GM21717 (cell line): ENCODE data around the gene GPR158.

Experiments used
- ATAC-seq: cut with Tn5 transposase; IDR thresholded peaks from one replicate; pipeline ENCODE4 v1.9.1; 2021; ENCODE audit warnings: mild to moderate bottlenecking, moderate library complexity; ENCODE audit not compliant: unreplicated experiment

The GPR158 gene

GRCh38 chr10:25191162-25191895 is 16.5 kb downstream of the GPR158 start:
- ATAC-seq: no peak

DNA sequence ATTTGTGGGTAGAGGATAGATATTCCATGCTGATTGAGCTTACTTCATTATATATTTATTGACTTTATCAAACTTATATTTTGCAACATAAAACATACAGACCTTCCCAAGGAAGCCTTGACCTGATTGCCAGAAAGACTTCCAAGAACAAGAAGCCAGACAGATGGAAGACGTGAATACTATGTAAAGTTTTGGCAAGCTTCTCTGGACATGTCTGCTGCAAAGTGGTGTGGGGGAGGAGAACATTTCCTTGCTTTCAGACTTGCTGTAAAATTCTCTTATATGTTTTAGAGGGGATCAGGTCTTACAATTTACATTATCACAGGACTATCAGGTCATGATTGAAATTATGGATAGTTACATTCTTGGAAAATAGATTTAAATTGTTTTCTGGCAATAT is 23.4 kb downstream of the GPR158 start:
- no peak for ATAC-seq

GRCh38 chr10:25206693-25207414 is 32.1 kb downstream of the GPR158 start:
- ATAC-seq: no peak

- ATAC-seq: no peak
Measured at GRCh38 chr10:25209618-25210017, 34.8 kb downstream of the GPR158 start.

GRCh38 chr10:25210265-25210664 is 35.5 kb downstream of the GPR158 start:
- ATAC-seq: no peak

GRCh38 chr10:25220156-25220555 is 45.4 kb downstream of the GPR158 start:
- ATAC-seq: no peak

- no peak for ATAC-seq
Measured at GRCh38 chr10:25222085-25222660, 47.4 kb downstream of the GPR158 start.

DNA sequence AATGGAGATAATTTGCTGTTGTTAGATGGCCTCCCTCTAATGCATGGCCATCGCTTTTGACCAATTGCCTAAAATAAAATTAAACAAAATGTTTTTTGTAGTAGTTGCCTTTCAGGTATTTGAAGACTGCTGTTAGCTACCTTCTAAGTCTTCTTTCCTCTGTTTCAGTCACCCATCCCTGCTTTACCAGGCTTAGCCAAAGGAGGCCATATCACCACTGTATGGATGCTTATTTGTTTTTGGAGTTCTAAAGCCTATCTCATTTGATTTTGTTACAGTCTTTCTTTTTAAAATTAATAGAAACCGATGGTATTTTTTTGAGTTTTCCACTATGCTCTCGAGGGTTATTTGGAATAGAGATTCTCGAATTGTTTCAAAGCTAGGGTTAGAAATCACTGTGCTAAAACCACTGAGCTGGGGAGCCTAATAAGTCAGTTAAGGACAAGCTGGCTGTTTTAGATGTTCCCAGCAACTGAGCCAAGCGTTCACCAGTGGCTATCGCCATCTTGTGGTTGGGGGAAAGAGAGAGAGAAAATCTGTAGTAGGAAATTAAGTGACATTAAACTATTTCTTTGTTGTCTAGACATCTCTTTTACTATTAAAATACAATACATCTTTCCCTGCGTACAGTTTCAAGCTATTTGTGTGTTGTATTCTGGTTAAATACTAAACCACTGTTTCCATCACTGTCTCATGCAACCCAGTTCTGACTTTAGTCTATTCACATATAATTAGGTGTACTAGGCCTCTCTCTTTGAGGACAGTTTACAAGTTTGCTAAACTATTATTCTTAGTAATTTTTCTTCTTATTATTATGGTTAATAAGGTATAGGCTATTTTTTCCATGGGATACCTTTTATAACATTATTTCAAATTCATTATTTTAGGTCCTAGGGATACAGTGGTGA is 52.2 kb downstream of the GPR158 start:
- no peak for ATAC-seq

DNA sequence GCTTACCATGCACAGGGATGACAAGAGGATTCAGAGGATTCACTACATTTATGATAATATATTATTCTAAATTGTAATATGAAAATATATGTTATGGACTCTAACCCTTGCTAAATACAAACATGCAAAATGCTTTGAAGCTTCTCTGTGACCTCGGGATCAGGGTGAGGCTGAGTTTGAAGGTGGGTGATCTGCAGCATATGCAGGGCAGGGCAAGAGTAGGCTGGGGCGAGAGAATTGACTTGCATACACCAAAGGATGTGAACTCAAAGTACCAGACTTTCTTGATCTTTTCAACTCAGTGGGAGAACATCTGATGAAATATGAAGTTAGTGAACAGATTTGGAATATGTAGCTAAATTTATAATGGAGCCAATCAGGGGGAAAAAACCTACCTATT is 57.0 kb downstream of the GPR158 start:
- no peak for ATAC-seq

DNA sequence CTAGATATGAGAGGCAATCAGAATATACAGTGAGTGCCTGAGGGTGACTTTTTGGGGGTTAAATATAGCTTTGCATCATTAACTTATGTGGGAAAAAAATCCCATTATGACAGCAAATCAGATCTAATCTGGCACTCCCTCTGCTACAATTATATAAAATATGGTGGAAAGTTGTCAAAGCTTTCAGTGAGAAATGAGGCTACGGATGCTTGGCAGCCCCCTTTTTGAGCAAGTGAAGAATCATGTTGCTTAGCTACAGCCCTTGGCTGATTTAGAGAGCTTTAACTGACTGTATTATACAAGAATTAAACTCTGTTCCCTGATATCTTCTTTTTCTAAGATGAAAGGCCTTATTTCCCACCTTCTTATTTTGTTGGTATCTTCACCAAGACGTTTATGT is 57.4 kb downstream of the GPR158 start:
- ATAC-seq: no peak

- no peak for ATAC-seq
Measured at GRCh38 chr10:25245165-25245564, 70.4 kb downstream of the GPR158 start.

- no peak for ATAC-seq
Measured at GRCh38 chr10:25257646-25258045, 82.8 kb downstream of the GPR158 start.

DNA sequence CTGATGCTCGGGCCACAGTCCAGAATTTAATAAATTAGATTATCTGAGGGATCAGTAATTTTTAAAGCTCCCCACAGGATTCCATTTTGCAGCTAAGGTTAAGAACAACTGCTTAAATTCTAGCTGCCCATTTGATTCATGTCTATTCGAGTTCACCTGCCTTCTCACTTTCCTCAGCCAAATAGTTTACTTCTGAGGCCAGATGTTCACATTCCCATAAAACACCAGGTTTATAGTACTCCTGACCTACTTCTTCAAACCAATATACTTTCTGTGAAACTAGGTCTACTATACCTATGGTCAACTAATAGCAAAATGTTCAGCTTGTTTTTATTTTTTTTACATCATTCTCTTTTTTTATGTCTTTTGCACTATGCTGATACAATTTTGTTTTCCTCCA is 86.3 kb downstream of the GPR158 start:
- ATAC-seq: no peak

DNA sequence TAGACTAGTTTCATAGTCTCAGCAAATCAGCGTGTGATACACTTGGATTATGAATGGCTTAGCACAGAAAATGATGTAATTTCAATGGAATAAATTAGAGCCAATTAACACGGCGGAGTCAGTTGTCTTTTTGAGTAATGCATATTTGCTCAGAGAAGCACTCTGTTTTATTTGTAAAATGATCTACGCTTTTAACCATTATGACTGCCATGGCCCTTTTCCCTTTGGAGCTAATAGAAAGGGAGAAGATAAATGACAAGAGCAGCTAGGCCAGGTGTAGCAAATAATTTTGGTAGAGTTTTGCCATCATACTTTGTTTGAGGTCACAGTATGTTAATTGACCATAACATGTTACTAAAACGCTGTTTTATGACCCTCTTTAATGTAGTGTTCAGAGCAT is 86.8 kb downstream of the GPR158 start:
- no peak for ATAC-seq

GRCh38 chr10:25263931-25264330 is 89.1 kb downstream of the GPR158 start:
- ATAC-seq: no peak

GRCh38 chr10:25278180-25278579 is 103.4 kb downstream of the GPR158 start:
- no peak for ATAC-seq

DNA sequence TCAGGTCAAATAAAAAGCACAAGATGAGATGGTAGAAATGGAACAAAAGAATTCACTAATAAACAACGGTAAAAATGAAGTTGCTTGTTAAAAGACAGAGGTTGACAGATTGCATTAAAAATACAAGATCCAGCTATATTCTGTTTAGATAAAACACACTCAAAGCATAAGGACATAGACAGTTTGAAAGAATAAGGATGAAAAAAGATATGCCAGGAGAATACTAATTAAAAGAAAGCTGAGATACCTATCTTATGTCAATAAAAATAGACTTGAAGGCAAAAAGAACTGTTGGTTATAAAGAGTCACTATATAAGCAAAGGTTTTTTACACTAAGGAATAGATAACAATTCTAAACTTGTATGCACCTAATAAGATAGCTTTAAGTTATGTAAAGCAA is 105.3 kb downstream of the GPR158 start:
- ATAC-seq: no peak

DNA sequence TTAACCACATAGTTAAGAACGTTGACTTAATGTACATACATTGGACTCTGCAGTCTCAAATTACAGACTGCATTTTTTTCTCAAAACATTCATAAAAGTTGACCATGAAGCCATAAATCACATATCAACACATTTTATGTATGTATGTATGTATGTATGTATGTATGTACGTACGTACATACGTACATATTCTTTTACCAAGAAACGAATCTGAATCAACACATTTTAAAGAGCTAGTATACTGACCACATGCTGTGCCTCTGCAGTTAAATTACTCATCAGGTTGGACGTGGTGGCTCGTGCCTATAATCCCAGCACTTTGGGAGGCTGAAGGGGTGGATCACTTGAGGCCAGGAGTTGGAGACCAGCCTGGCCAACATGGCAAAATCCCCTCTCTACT is 105.8 kb downstream of the GPR158 start:
- no peak for ATAC-seq

DNA sequence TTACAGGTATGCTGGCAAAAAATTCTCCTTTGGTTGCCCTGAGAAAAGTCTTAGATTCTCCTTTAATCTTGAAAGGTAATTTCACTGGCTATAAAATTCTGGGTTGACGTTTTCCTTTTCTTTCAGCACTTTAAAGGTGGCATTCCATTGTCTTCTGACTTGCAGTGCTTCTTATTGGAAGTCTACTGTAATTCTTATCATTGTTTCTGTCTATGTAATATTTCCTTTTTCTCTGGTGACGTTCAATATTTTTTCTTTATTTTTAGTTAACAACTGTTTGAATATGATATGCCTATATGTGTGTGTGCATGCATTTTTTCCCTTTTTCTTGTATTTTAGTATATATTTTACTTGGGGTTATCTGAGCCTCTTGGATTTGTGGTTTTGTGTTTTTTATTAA is 111.0 kb downstream of the GPR158 start:
- no peak for ATAC-seq

GRCh38 chr10:25288181-25288580 is 113.4 kb downstream of the GPR158 start:
- ATAC-seq: no peak
